GM23248 (cell line): ENCODE measurements around the gene PHF11.

Experiments used
- EZH2 ChIP-seq: fragments of 200-600 bp; sonication (generic); IDR thresholded peaks from 2 replicates; pipeline ENCODE4 v1.6.1; 2018; ENCODE audit warnings: antibody characterized with exemption, mild to moderate bottlenecking; ENCODE audit not compliant: insufficient read depth, poor library complexity, severe bottlenecking
- EZH2phosphoT487 ChIP-seq: fragments of 200-600 bp; sonication (generic); IDR thresholded peaks from 2 replicates; pipeline ENCODE4 v1.6.1; 2018; ENCODE audit warnings: antibody characterized with exemption, moderate library complexity, mild to moderate bottlenecking, low read depth; ENCODE audit not compliant: insufficient read depth

DNA sequence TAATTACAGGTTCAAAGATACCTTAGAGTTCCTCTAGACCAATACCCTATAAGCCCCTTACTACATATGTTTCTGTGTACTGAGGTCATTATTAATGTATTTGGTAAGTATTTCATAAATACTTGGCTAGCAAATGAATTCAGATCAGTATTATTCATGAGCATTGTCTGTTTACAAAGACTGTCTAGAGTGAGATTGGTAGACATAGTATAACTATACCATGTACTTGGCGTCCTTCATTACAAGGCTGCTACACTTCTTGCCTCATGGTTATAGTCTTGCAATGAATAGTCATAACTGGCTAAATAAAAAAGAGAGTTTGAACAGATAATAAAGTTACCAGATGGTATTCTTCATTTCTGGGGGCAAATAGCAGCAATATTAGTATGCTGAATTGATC lies 39.6 kb upstream of the PHF11 start:
- TF ChIP-seq EZH2 (no peak), EZH2phosphoT487 (no peak)
